GM12892 (cell line): Measurements from ENCODE around the gene ABL1.

ENCODE experiments used
- POLR2AphosphoS5 ChIP-seq: IDR thresholded peaks from 2 replicates; pipeline ENCODE4 v1.6.1; 2011; ENCODE audit warnings: low read depth, low read length, control low read depth
- TAF1 ChIP-seq: IDR thresholded peaks from 2 replicates; pipeline ENCODE4 v1.6.1; 2011; ENCODE audit warnings: low read depth, mild to moderate bottlenecking, control low read depth, low read length, borderline replicate concordance

DNA sequence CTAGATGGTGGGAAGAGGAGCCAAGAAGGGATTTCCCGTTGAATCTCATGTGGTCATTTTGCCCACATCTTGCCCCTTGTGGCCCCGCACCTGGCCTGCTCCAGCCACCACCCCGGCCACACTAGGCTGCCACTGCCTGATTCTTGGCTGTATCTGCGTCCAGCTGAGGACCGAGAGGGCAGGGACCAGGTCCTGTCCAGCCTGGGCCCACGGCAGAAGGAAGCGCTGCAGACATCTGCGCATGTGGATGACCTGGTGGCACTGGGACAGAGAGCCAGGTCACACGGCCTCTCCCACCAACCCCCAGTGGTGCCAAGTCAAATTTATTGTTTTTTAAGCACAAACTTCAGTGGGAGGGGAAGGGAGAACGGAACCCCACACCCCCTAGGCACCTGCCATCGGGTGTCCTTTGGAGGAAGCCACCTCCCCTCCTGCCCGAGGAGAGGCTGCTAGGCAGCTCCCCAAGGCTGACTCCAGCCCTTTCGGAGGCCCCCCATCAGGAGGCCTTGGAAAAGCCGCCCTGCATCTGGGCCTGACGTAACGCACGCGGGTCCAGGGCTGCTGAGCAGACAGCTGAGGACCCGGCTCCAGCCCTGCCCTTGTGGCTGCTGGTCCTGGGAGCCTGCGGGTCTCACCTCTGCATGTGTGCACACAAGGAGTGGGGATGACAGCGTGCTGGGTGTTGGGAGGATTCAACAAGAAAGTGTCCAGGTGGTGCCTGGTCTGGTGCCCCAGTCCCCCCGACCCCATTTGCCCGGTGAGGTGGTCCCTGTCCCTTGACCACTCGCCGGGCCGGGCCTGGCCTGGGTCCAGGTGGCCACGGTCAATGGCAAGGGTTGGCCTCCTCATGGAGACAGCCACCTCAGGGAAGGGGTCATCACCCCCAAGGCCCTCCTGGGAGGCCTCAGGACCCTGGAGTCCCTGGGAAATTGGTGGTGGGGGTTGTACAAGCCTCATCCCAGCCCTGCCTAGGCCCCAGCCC, 67.4 kb downstream of the ABL1 start:
- TF ChIP-seq TAF1 (no peak), POLR2AphosphoS5 (no peak)
